Fibroblast of lung (primary cell): Measurements from ENCODE around the gene IZUMO1. TPM values are rescaled to one million over a fixed set of nuclear protein-coding genes. Genes with fewer than 3 reads are reported as not detected.
A peak's percentile ranks its signal among the peaks of the same experiment; 100 is the strongest.

Experiments used
- DNase-seq, 2 donors: peaks; one replicate each; pipeline versions ENCODE4 v3.0.0 to v3.0.0-alpha.2; 2010; ENCODE audit warnings: low read depth in 2 of 2
- H2AFZ ChIP-seq: 2 replicates; pipeline ENCODE4 v1.5.1; 2012; ENCODE audit warnings: low read length, control low read depth, inconsistent platforms
- H3K27ac ChIP-seq: 2 replicates; pipeline ENCODE4 v1.5.1; 2011; ENCODE audit warnings: low read length, control low read depth; ENCODE audit not compliant: insufficient read depth
- H3K27me3 ChIP-seq: 2 replicates; pipeline ENCODE4 v1.5.1; 2011; ENCODE audit warnings: mild to moderate bottlenecking, low read length; ENCODE audit not compliant: control insufficient read depth, insufficient read depth
- H3K36me3 ChIP-seq: 2 replicates; pipeline ENCODE4 v1.5.1; 2011; ENCODE audit warnings: low read length; ENCODE audit not compliant: control insufficient read depth, insufficient read depth
- H3K4me1 ChIP-seq: 2 replicates; pipeline ENCODE4 v1.5.1; 2011; ENCODE audit warnings: low read length; ENCODE audit not compliant: control insufficient read depth, insufficient read depth; ENCODE audit errors: extremely low read depth
- H3K4me2 ChIP-seq: 2 replicates; pipeline ENCODE4 v1.5.1; 2011; ENCODE audit warnings: low read length, control low read depth; ENCODE audit not compliant: insufficient read depth; ENCODE audit errors: extremely low read depth
- H3K4me3 ChIP-seq, 4 experiments: fragments of 200-600 bp in 1 of 4; sonication (generic) in 1 of 4; replicated peaks in 1 of 4; 2 replicates each; pipeline ENCODE4 v1.5.1; 2011 to 2016; ENCODE audit warnings: low read length in 4 of 4, low read depth in 3 of 4, mild to moderate bottlenecking in 3 of 4, control low read depth in 2 of 4, inconsistent platforms in 1 of 4, mixed read lengths in 1 of 4; ENCODE audit not compliant: insufficient read depth in 1 of 4; ENCODE audit errors: control extremely low read depth in 1 of 4
- H3K79me2 ChIP-seq: 2 replicates; pipeline ENCODE4 v1.5.1; 2012; ENCODE audit warnings: mild to moderate bottlenecking, low read length, inconsistent platforms; ENCODE audit not compliant: control insufficient read depth, insufficient read depth
- H3K9ac ChIP-seq: 2 replicates; pipeline ENCODE4 v1.5.1; 2011; ENCODE audit warnings: mild to moderate bottlenecking, low read length, control low read depth; ENCODE audit not compliant: insufficient read depth
- H3K9me3 ChIP-seq: 2 replicates; pipeline ENCODE4 v1.5.1; 2012; ENCODE audit warnings: low read depth, low read length; ENCODE audit not compliant: control insufficient read depth, insufficient read depth
- H4K20me1 ChIP-seq: 2 replicates; pipeline ENCODE4 v1.5.1; 2011; ENCODE audit warnings: low read length; ENCODE audit not compliant: control insufficient read depth, insufficient read depth; ENCODE audit errors: extremely low read depth
- EZH2 ChIP-seq: IDR thresholded peaks from 2 replicates; pipeline ENCODE4 v1.5.1; 2012; ENCODE audit warnings: low read length, control low read depth, mild to moderate bottlenecking; ENCODE audit errors: missing control alignments
- polyA plus RNA-seq, 2 donors: library from polyadenylated mRNA; depleted of rRNA in 1 of 2; stranded (reverse) in 1 of 2; unstranded in 1 of 2; fragments of >200 nt; gene quantifications; 2 replicates each; pipeline ENCODE4 v1.2.1, GENCODE V29; 2011 to 2012; ENCODE audit warnings: missing spikeins in 1 of 2
- total RNA-seq: library from RNA; depleted of rRNA; stranded (reverse); fragments of >200 nt; gene quantifications from 2 replicates; pipeline ENCODE4 v1.2.1, GENCODE V29; 2014
- TF ChIP-seq, protein P1 (sequence below), 2 donors: IDR thresholded peaks in 1 of 2; conservative IDR thresholded peaks in 1 of 2; 1 replicate in 1 of 2; 2 replicates in 1 of 2; pipeline ENCODE4 v1.5.1; 2011 to 2012; ENCODE audit warnings: low read length in 2 of 2, control low read depth in 1 of 2, inconsistent platforms in 1 of 2, low read depth in 1 of 2, mild to moderate bottlenecking in 1 of 2

Gene IZUMO1
- total and polyA plus RNA-seq, 2 donors (not counting 1 experiment from before 2014, with no cell fraction given) = not detected

DNA sequence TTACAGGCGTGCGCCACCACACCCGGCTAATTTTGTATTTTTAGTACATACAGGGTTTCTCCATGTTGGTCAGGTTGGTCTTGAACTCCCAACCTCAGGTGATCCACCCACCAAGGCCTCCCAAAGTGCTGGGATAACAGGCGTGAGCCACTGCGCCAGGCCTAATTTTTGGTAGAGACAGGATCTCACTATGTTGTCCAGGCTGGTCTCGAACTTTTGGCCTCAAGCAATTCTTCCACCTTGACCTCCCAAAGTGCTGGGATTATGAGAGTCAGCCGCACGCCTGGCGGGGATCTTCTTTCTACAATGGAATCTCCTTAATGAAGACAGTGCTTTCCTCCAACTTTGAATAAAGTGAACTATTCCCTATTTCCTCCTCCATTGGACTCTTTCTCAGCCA lies 12.1 kb downstream of the IZUMO1 start:
- no peak for TF ChIP-seq EZH2
- TF ChIP-seq, protein P1, sequence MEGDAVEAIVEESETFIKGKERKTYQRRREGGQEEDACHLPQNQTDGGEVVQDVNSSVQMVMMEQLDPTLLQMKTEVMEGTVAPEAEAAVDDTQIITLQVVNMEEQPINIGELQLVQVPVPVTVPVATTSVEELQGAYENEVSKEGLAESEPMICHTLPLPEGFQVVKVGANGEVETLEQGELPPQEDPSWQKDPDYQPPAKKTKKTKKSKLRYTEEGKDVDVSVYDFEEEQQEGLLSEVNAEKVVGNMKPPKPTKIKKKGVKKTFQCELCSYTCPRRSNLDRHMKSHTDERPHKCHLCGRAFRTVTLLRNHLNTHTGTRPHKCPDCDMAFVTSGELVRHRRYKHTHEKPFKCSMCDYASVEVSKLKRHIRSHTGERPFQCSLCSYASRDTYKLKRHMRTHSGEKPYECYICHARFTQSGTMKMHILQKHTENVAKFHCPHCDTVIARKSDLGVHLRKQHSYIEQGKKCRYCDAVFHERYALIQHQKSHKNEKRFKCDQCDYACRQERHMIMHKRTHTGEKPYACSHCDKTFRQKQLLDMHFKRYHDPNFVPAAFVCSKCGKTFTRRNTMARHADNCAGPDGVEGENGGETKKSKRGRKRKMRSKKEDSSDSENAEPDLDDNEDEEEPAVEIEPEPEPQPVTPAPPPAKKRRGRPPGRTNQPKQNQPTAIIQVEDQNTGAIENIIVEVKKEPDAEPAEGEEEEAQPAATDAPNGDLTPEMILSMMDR (conservative IDR thresholded peaks at IDR 0.05 in 1 of 2, IDR thresholded peaks at IDR 0.05 in 1 of 2; ENCODE audit: low read depth in 1 of 2, low read length in 2 of 2) = no peak

GRCh38 chr19:48731452-48731851 lies 15.3 kb downstream of the IZUMO1 start:
- Histone ChIP-seq H3K36me3 (no peaks in the 10 kb centered on the region), H3K9me3 (no peaks in the 10 kb centered on the region), H3K79me2 (no peaks in the 10 kb centered on the region), H3K4me3 (no peak overlapping the region), H3K4me2 (no peak overlapping the region), H4K20me1 (no peaks in the 10 kb centered on the region), H3K27ac (no peak overlapping the region), H3K27me3 (no peaks in the 10 kb centered on the region), H3K9ac (no peak overlapping the region), H2AFZ (no peak overlapping the region), H3K4me1 (no peaks in the 10 kb centered on the region)
- no peak for TF ChIP-seq EZH2
- TF ChIP-seq, protein P1 (conservative IDR thresholded peaks at IDR 0.05 in 1 of 2, IDR thresholded peaks at IDR 0.05 in 1 of 2; ENCODE audit: low read depth in 1 of 2, low read length in 2 of 2) = no peak
- DNase-seq = no peak

More for the DNA sequence above, 12.1 kb downstream of the IZUMO1 start:
- no peaks in the 10 kb centered on the region for H3K9me3 ChIP-seq
- H3K27me3 ChIP-seq = no peaks in the 10 kb centered on the region
- no peak overlapping the region for H3K4me2 ChIP-seq
- DNase-seq = no peak
- no peaks in the 10 kb centered on the region for H3K4me1 ChIP-seq
- no peak overlapping the region for H3K4me3 ChIP-seq
- no peak overlapping the region for H3K27ac ChIP-seq
- no peaks in the 10 kb centered on the region for H3K79me2 ChIP-seq
- no peak overlapping the region for H2AFZ ChIP-seq
- H3K9ac ChIP-seq = no peak overlapping the region
- no peaks in the 10 kb centered on the region for H3K36me3 ChIP-seq
- no peaks in the 10 kb centered on the region for H4K20me1 ChIP-seq

- no peaks in the 10 kb centered on the region for H3K79me2 ChIP-seq
- no peak overlapping the region for H3K4me2 ChIP-seq
- TF ChIP-seq EZH2 = no peak
- no peaks in the 10 kb centered on the region for H3K36me3 ChIP-seq
- DNase-seq = no peak
- no peaks in the 10 kb centered on the region for H4K20me1 ChIP-seq
- peaks cover 2% of the 10 kb centered on the region for H3K4me1 ChIP-seq
- H2AFZ ChIP-seq = no peak overlapping the region
- no peaks in the 10 kb centered on the region for H3K27me3 ChIP-seq
- peak overlapping the region in 1 of 4 experiments; percentile 25 for H3K4me3 ChIP-seq
- H3K9ac ChIP-seq = no peak overlapping the region
- H3K9me3 ChIP-seq = no peaks in the 10 kb centered on the region
- no peak overlapping the region for H3K27ac ChIP-seq
Measured at GRCh38 chr19:48728911-48729664, 17.6 kb downstream of the IZUMO1 start.
